Measurements from ENCODE around the gene GHSR. TPM values are rescaled to one million over a fixed set of nuclear protein-coding genes. Genes with fewer than 3 reads are reported as not detected.

The GHSR gene
- total RNA-seq, 1 donor = not detected

DNA sequence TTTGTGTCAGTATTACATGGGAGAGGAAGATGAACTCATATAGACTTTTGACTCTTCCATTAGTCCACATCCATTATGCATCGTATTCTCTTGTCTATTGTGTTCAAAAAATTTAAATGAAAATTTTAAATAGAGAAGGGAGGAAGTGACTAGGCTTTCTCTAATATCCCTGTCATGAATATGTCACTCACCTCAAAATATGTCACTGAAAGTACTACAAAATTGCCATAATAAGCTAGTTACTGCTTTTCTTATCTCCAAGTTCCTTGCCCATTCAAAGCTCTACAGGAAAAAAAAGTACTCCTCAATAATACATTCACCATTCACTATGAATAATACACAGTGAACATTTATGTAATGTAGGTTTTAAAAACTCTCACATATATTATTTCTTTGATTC is 22.3 kb upstream of the GHSR start:
- no peak for DNase-seq (ENCODE audit: low read depth)
- H3K4me3 ChIP-seq (ENCODE audit: low read depth, low read length) = no peak overlapping the region
- TF ChIP-seq, protein P1, sequence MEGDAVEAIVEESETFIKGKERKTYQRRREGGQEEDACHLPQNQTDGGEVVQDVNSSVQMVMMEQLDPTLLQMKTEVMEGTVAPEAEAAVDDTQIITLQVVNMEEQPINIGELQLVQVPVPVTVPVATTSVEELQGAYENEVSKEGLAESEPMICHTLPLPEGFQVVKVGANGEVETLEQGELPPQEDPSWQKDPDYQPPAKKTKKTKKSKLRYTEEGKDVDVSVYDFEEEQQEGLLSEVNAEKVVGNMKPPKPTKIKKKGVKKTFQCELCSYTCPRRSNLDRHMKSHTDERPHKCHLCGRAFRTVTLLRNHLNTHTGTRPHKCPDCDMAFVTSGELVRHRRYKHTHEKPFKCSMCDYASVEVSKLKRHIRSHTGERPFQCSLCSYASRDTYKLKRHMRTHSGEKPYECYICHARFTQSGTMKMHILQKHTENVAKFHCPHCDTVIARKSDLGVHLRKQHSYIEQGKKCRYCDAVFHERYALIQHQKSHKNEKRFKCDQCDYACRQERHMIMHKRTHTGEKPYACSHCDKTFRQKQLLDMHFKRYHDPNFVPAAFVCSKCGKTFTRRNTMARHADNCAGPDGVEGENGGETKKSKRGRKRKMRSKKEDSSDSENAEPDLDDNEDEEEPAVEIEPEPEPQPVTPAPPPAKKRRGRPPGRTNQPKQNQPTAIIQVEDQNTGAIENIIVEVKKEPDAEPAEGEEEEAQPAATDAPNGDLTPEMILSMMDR (IDR thresholded peaks at IDR 0.05; ENCODE audit: insufficient read depth, low read length) = no peak

- no peak for DNase-seq (ENCODE audit: low read depth)
- TF ChIP-seq, protein P1 (IDR thresholded peaks at IDR 0.05; ENCODE audit: insufficient read depth, low read length) = no peak
- no peak overlapping the region for H3K4me3 ChIP-seq (ENCODE audit: low read depth, low read length)
Observed at GRCh38 chr3:172467170-172467824, 19.0 kb upstream of the GHSR start.

- no peak for DNase-seq (ENCODE audit: low read depth)
- TF ChIP-seq, protein P1 (IDR thresholded peaks at IDR 0.05; ENCODE audit: insufficient read depth, low read length) = no peak
- no peak overlapping the region for H3K4me3 ChIP-seq (ENCODE audit: low read depth, low read length)
Observed at GRCh38 chr3:172466553-172467130, 18.4 kb upstream of the GHSR start.

DNA sequence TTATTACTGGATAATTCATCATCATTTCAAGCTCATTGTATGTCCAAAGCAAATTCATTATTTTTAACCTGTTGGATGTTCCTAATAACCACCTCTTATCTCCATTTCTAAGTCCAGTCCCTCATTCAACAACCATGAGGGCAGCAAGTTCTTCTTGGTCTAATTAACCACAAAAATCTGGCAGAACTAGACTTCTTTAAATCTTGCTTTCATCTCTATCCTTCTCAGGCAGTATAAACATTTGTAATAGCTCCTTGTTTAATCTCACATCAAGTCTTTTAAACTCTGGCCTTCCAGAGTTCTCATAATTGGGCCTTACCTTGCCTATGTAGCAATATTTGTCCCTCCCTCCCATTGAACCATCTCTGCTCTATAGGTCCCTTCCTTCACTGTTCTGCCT is 17.0 kb upstream of the GHSR start:
- no peak overlapping the region for H3K4me3 ChIP-seq (ENCODE audit: low read depth, low read length)
- DNase-seq (ENCODE audit: low read depth) = no peak
- TF ChIP-seq, protein P1 (IDR thresholded peaks at IDR 0.05; ENCODE audit: insufficient read depth, low read length) = no peak

DNA sequence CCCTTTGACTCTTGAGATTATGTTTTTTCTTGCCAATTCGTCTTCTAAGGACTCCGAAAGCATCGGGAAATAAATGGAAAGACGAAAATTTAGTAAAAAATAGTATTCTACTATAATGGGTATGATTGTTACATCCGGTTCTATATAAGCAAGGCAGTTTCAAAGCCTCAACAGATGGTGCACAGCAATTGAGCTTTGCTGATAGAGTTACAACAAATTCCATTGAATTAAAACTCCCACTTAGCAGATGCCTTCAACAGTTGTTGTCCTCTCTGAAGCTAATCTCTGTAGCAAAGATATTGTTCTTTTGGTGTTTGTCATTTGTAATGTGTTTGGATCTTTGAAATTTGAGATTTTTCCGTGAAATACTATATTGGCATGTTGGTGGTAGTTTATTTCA is 16.1 kb upstream of the GHSR start:
- TF ChIP-seq, protein P1 (IDR thresholded peaks at IDR 0.05; ENCODE audit: insufficient read depth, low read length) = no peak
- no peak overlapping the region for H3K4me3 ChIP-seq (ENCODE audit: low read depth, low read length)
- no peak for DNase-seq (ENCODE audit: low read depth)

DNA sequence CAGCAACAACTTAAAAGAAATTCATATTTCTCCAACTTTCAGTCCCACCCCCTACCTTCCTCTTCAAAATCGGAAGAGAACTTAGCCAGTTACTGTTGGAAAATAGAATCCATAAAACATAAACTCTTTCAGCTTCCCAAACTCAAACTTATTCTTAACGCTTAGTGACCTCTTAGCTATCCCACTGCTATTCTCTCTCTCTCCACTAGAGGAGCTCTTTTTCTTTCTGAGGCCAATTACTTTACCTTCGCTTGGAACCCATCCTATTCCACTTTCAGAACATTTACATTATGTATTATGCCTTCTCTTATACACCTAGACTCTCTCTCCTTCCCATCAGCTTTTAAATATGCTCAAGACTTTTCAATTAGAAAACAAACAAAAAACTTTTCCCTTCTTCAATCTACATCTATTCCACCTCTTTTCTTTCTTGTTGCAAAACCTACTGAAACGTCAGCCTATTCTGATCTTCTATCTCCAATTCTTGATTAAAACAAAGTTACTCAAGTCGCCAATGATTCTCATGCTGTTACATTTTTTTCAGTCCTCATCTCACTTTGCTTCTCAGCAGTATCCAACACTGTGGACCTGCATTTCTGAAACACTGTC is 13.4 kb upstream of the GHSR start:
- TF ChIP-seq, protein P1 (IDR thresholded peaks at IDR 0.05; ENCODE audit: insufficient read depth, low read length) = peak; percentile 97
- H3K4me3 ChIP-seq (ENCODE audit: low read depth, low read length) = no peak overlapping the region
- peak; percentile 45 for DNase-seq (ENCODE audit: low read depth)
